IMR-90 (cell line): ENCODE data around the gene C11orf86. TPM values are rescaled to one million over a fixed set of nuclear protein-coding genes. Genes with fewer than 3 reads are reported as not detected.

Source experiments
- ATAC-seq: fragments of 200-7000 bp; cut with Tn5 transposase; 2 replicates; pipeline ENCODE4 v1.9.1; 2020; ENCODE audit warnings: low read depth, mild to moderate bottlenecking, moderate library complexity
- BruUV-seq: library from RNA; stranded (reverse); fragments of 400-500 nt; replicated peaks from 2 replicates; lab custom pipeline; 2021; lab: Mats Ljungman, UMichigan
- CTCF ChIA-PET: fragments of 300-600 bp; formaldehyde crosslinking; extraction: SDS; loops from one replicate; lab custom pipeline; 2021; ENCODE audit warnings: antibody characterized with exemption; lab: Yijun Ruan, JAX
- POLR2A ChIA-PET: fragments of 300-600 bp; sonication (Branson Sonifier 250); formaldehyde crosslinking; loops from one replicate; lab custom pipeline; 2022; ENCODE audit warnings: antibody characterized with exemption; ENCODE audit not compliant: unreplicated experiment; lab: Charles Lee
- DNase-seq: peaks from one replicate; pipeline ENCODE4 v3.0.0; 2013
- H2AFZ ChIP-seq: replicated peaks from 2 replicates; pipeline ENCODE3; 2013; ENCODE audit warnings: low read length, mild to moderate bottlenecking; ENCODE audit not compliant: poor library complexity
- H2AK5ac ChIP-seq: 2 replicates; pipeline ENCODE4 v1.6.1; 2013; ENCODE audit warnings: low read depth, low read length, inconsistent platforms
- H2AK9ac ChIP-seq: replicated peaks from 2 replicates; pipeline ENCODE3; 2013; ENCODE audit warnings: mild to moderate bottlenecking, low read depth, low read length, moderate library complexity; ENCODE audit not compliant: poor library complexity
- H2BK120ac ChIP-seq: 2 replicates; pipeline ENCODE4 v1.6.1; 2013; ENCODE audit warnings: low read depth, low read length, inconsistent platforms
- H2BK15ac ChIP-seq: 3 replicates; pipeline ENCODE4 v1.6.1; 2013; ENCODE audit warnings: low read depth, low read length, inconsistent platforms
- H2BK20ac ChIP-seq: 2 replicates; pipeline ENCODE4 v1.6.1; 2013; ENCODE audit warnings: low read depth, mild to moderate bottlenecking, inconsistent platforms, low read length, moderate library complexity
- H2BK5ac ChIP-seq: 2 replicates; pipeline ENCODE4 v1.6.1; 2013; ENCODE audit warnings: mild to moderate bottlenecking, low read depth, low read length, inconsistent platforms; ENCODE audit not compliant: poor library complexity, severe bottlenecking
- H3K14ac ChIP-seq: replicated peaks from 2 replicates; pipeline ENCODE4 v1.6.1; 2013; ENCODE audit warnings: low read depth, low read length, inconsistent platforms
- H3K18ac ChIP-seq: 2 replicates; pipeline ENCODE4 v1.6.1; 2013; ENCODE audit warnings: low read depth, low read length, control low read depth
- H3K23ac ChIP-seq: 2 replicates; pipeline ENCODE4 v1.6.1; 2013; ENCODE audit warnings: low read depth, low read length, inconsistent platforms
- H3K27ac ChIP-seq: 2 replicates; pipeline ENCODE4 v1.5.1; 2013; ENCODE audit warnings: mild to moderate bottlenecking, control low read depth, low read length; ENCODE audit not compliant: insufficient read depth
- H3K27me3 ChIP-seq: 2 replicates; pipeline ENCODE4 v1.6.1; 2013; ENCODE audit warnings: low read length; ENCODE audit not compliant: control insufficient read depth, insufficient read depth
- H3K36me3 ChIP-seq: 2 replicates; pipeline ENCODE4 v1.6.1; 2013; ENCODE audit warnings: low read length, mixed read lengths; ENCODE audit not compliant: control insufficient read depth, insufficient read depth
- H3K4ac ChIP-seq: 2 replicates; pipeline ENCODE4 v1.6.1; 2013; ENCODE audit warnings: low read depth, low read length, inconsistent platforms
- H3K4me1 ChIP-seq: 2 replicates; pipeline ENCODE4 v1.6.1; 2013; ENCODE audit warnings: low read length, mixed read lengths; ENCODE audit not compliant: control insufficient read depth, insufficient read depth
- H3K4me2 ChIP-seq: 2 replicates; pipeline ENCODE4 v1.6.1; 2013; ENCODE audit warnings: low read depth, mild to moderate bottlenecking, control low read depth, low read length, moderate library complexity
- H3K4me3 ChIP-seq: 2 replicates; pipeline ENCODE4 v1.5.1; 2013; ENCODE audit warnings: low read depth, mild to moderate bottlenecking, control low read depth, low read length, moderate library complexity; ENCODE audit not compliant: insufficient read depth
- H3K56ac ChIP-seq: 2 replicates; pipeline ENCODE4 v1.6.1; 2013; ENCODE audit warnings: low read length, inconsistent platforms; ENCODE audit not compliant: insufficient read depth; ENCODE audit errors: extremely low read depth
- H3K79me1 ChIP-seq, 2 experiments: 2 replicates each; pipeline ENCODE4 v1.6.1; 2013; ENCODE audit warnings: low read length in 2 of 2, inconsistent platforms in 1 of 2, low read depth in 1 of 2
- H3K9ac ChIP-seq: 2 replicates; pipeline ENCODE4 v1.6.1; 2013; ENCODE audit warnings: low read depth, low read length, control low read depth
- H3K9me1 ChIP-seq: 2 replicates; pipeline ENCODE4 v1.6.1; 2013; ENCODE audit warnings: low read length, inconsistent platforms; ENCODE audit not compliant: insufficient read depth
- H3K9me3 ChIP-seq: 2 replicates; pipeline ENCODE4 v1.6.1; 2013; ENCODE audit warnings: low read length; ENCODE audit not compliant: control insufficient read depth, insufficient read depth
- H4K20me1 ChIP-seq: 2 replicates; pipeline ENCODE4 v1.6.1; 2013; ENCODE audit warnings: low read length, inconsistent platforms; ENCODE audit not compliant: insufficient read depth
- H4K5ac ChIP-seq: 2 replicates; pipeline ENCODE4 v1.6.1; 2013; ENCODE audit warnings: mild to moderate bottlenecking, low read depth, low read length, control low read depth
- H4K8ac ChIP-seq, 2 experiments: 2 replicates each; pipeline ENCODE4 v1.6.1; 2013; ENCODE audit warnings: low read depth in 2 of 2, low read length in 2 of 2, control low read depth in 1 of 2, inconsistent platforms in 1 of 2
- H4K91ac ChIP-seq: 2 replicates; pipeline ENCODE4 v1.6.1; 2013; ENCODE audit warnings: low read depth, low read length, inconsistent platforms; ENCODE audit not compliant: insufficient read depth
- BHLHE40 ChIP-seq: fragments of 150-350 bp; IDR thresholded peaks from 2 replicates; pipeline ENCODE4 v1.6.1; 2016; ENCODE audit warnings: mild to moderate bottlenecking, low read depth, low read length
- CEBPB ChIP-seq: IDR thresholded peaks from 2 replicates; pipeline ENCODE4 v1.6.1; 2012; ENCODE audit warnings: low read depth, low read length, improper control_type of control experiment
- CHD1 ChIP-seq: IDR thresholded peaks from 2 replicates; pipeline ENCODE4 v1.6.1; 2012; ENCODE audit warnings: low read depth, low read length, improper control_type of control experiment
- CTCF ChIP-seq: conservative IDR thresholded peaks from 2 replicates; pipeline ENCODE4 v1.5.1; 2012; ENCODE audit warnings: mild to moderate bottlenecking, low read depth, low read length, improper control_type of control experiment
- ELK1 ChIP-seq: fragments of 150-350 bp; IDR thresholded peaks from 2 replicates; pipeline ENCODE4 v1.6.1; 2016; ENCODE audit warnings: low read depth, mild to moderate bottlenecking, low read length, moderate library complexity, borderline replicate concordance
- FOS ChIP-seq: fragments of 150-350 bp; IDR thresholded peaks from 2 replicates; pipeline ENCODE4 v1.6.1; 2016; ENCODE audit warnings: low read depth, low read length
- MAFK ChIP-seq: IDR thresholded peaks from 2 replicates; pipeline ENCODE4 v1.6.1; 2012; ENCODE audit warnings: low read depth, low read length, improper control_type of control experiment
- MAZ ChIP-seq: IDR thresholded peaks from 2 replicates; pipeline ENCODE4 v1.6.1; 2012; ENCODE audit warnings: low read depth, mild to moderate bottlenecking, low read length, improper control_type of control experiment, moderate library complexity, borderline replicate concordance
- MXI1 ChIP-seq: IDR thresholded peaks from 2 replicates; pipeline ENCODE4 v1.6.1; 2012; ENCODE audit warnings: low read depth, mild to moderate bottlenecking, low read length, moderate library complexity, borderline replicate concordance
- POLR2A ChIP-seq: IDR thresholded peaks from 2 replicates; pipeline ENCODE4 v1.6.1; 2012; ENCODE audit warnings: mild to moderate bottlenecking, low read depth, low read length
- RAD21 ChIP-seq: IDR thresholded peaks from 2 replicates; pipeline ENCODE4 v1.6.1; 2012; ENCODE audit warnings: low read length, improper control_type of control experiment
- RCOR1 ChIP-seq: IDR thresholded peaks from 2 replicates; pipeline ENCODE4 v1.6.1; 2012; ENCODE audit warnings: mild to moderate bottlenecking, low read length, improper control_type of control experiment; ENCODE audit not compliant: insufficient replicate concordance
- RFX5 ChIP-seq: IDR thresholded peaks from 2 replicates; pipeline ENCODE4 v1.8.0; 2012; ENCODE audit warnings: low read depth, mild to moderate bottlenecking, low read length, moderate library complexity
- SMC3 ChIP-seq: fragments of 150-350 bp; IDR thresholded peaks from 2 replicates; pipeline ENCODE4 v1.6.1; 2016; ENCODE audit warnings: low read depth, mild to moderate bottlenecking, antibody characterized with exemption, low read length, moderate library complexity
- USF2 ChIP-seq: fragments of 150-350 bp; IDR thresholded peaks from 2 replicates; pipeline ENCODE4 v1.6.1; 2017; ENCODE audit warnings: mild to moderate bottlenecking, antibody characterized with exemption, low read length, low read depth
- WGBS, 2 experiments: methylation state at CpG; one replicate each; pipeline versions ENCODE4 v1.1.5 to v1.1.7; 2013; ENCODE audit warnings: missing lambda C conversion rate in 2 of 2; ENCODE audit not compliant: insufficient read length in 1 of 2; ENCODE audit errors: extremely low coverage in 2 of 2; 5-methylcytosine and 5-hydroxymethylcytosine counted together
- dilution Hi-C: fragments of 300-500 bp; cut with HindIII; formaldehyde crosslinking; loops from one replicate; pipeline ENCODE4 v1.14.3; 2018; ENCODE audit warnings: low sequenced_read_pairs; ENCODE audit not compliant: unreplicated experiment
- in situ Hi-C: fragments of 300-500 bp; cut with MboI; formaldehyde crosslinking; loops from 3 replicates; pipeline ENCODE4 v1.14.3; 2019; ENCODE audit warnings: low sequenced_read_pairs, inconsistent platforms, mixed read lengths
- intact Hi-C: fragments of 100-400 bp; cut with micrococcal nuclease; formaldehyde crosslinking; loops from 2 replicates; pipeline ENCODE4 v1.10.0; 2022
- polyA plus RNA-seq, 3 experiments: library from polyadenylated mRNA; depleted of rRNA; stranded (reverse); fragments of >200 nt; gene quantifications; 2 replicates each; pipeline ENCODE4 v1.2.3, GENCODE V29; 2012; ENCODE audit warnings: low replicate concordance in 1 of 3
- total RNA-seq: library from RNA; depleted of rRNA; stranded (reverse); fragments of >200 nt; gene quantifications from 2 replicates; pipeline ENCODE4 v1.2.3, GENCODE V29; 2012

Gene C11orf86
- total and polyA plus RNA-seq, 2 of the 4 experiments (the other 2 are of a cell fraction) = not detected

- Histone ChIP-seq H4K91ac (peak overlapping the region; percentile 16; the same call in 1 of the 2 replicates), H3K36me3 (no peaks in the 10 kb centered on the region), H3K4me3 (no peak overlapping the region), H3K79me1 (no peaks in the 10 kb centered on the region), H2AK5ac (peak overlapping the region; percentile 93), H3K18ac (no peak overlapping the region), H3K56ac (no peak overlapping the region), H3K27ac (no peak overlapping the region), H3K4ac (peak overlapping the region; percentile 58), H3K9me3 (peaks cover 9% of the 10 kb centered on the region), H3K9ac (no peak overlapping the region), H2BK15ac (peak overlapping the region; percentile 94; the same call in 2 of the 3 replicates), H4K5ac (no peak overlapping the region), H3K27me3 (no peaks in the 10 kb centered on the region), H2BK5ac (no peak overlapping the region), H2BK20ac (peak overlapping the region; percentile 74), H2AK9ac (peak overlapping the region; percentile 76), H3K4me2 (no peak overlapping the region), H4K8ac (peak overlapping the region in 1 of 2 experiments; percentile 5; a peak in 1 of 4 replicates), H3K4me1 (peaks cover 7% of the 10 kb centered on the region), H3K23ac (no peak overlapping the region), H2AFZ (peak overlapping the region; percentile 63), H2BK120ac (peak overlapping the region; percentile 42), H3K14ac (peak overlapping the region; percentile 80; the same call in 1 of the 2 replicates), H4K20me1 (no peaks in the 10 kb centered on the region), H3K9me1 (peaks cover 10% of the 10 kb centered on the region)
- WGBS, 2 experiments = 100% methylated on average over 2 of the region's 5 CpGs; no CpG with 5 or more reads in 1 of the 2 experiments
- intact Hi-C loops (no loop called here), dilution Hi-C loops (no loop called here), in situ Hi-C loops (no loop called here)
- no TSS peak for BruUV-seq
- DNase-seq (no peak), ATAC-seq (no peak)
- CTCF ChIA-PET = interaction anchor here (0.5 kb wide), 1 partner anchor 595 kb away, joined by 3 read pairs; no protein-coding TSS in a partner anchor
- POLR2A ChIA-PET = no interaction called here
- TF ChIP-seq RFX5 = no peak
- TF ChIP-seq USF2 = no peak
- no peak for TF ChIP-seq RCOR1
- TF ChIP-seq CTCF = no peak
- no peak for TF ChIP-seq RAD21
- TF ChIP-seq POLR2A = no peak
- no peak for TF ChIP-seq BHLHE40
- no peak for TF ChIP-seq MXI1
- no peak for TF ChIP-seq SMC3
- TF ChIP-seq MAFK = no peak
- TF ChIP-seq MAZ = no peak
- TF ChIP-seq ELK1 = no peak
- no peak for TF ChIP-seq CEBPB
- no peak for TF ChIP-seq FOS
- no peak for TF ChIP-seq CHD1
Measured at GRCh38 chr11:66983275-66983924, 8.3 kb downstream of the C11orf86 start.
